ENCODE data around the gene NUP210.
"Not testable (repeated sequence)": the region's sequence is repeated elsewhere in the genome, so short reads cannot be mapped to it uniquely, and the experiment has no call there.

Gene NUP210

DNA sequence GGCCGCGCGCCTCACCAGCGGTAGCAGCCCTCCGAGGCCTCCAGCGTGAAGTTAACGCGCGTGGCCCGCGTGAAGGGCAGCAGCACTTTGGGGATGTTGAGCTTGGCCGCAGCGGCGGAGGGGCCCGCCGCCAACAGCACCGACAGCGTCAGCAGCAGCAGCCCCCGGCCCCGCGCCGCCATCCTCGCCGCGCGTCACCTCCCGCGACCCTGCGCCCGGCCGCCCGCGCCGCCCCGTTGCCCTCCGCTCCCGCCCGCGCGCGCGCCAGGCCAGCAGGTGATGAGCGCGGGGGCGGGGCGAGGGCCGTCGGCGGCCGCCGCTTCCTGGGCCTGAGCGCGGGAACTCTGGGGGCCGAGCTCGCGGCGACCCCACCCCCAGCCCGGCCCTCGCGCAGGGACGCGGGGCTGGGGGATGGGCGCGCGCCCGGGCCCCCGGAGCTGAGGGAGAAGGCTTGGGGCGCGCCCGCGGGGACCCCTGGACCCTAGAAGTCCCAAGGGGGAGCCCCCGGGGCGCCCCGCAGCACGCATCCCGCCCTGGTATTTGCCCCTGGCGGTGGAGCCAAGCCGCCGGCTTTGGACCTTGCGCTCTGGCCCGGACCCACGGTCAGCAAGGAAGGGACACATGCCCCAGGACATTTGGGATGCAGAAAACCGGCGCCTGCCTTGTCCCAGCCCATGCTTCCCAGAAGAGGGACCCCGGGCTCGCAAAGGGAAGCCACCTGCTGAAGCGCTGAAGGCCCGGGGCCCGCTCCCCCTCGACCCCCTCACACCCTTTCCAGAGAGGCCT lies at the start of gene NUP210:
TSS of gene NUP210 (minus strand) at position 278 of the 786 bp plus-strand sequence. CDS start at position 182, 96 bp downstream.
- DNase-seq: peak; percentile 56

DNA sequence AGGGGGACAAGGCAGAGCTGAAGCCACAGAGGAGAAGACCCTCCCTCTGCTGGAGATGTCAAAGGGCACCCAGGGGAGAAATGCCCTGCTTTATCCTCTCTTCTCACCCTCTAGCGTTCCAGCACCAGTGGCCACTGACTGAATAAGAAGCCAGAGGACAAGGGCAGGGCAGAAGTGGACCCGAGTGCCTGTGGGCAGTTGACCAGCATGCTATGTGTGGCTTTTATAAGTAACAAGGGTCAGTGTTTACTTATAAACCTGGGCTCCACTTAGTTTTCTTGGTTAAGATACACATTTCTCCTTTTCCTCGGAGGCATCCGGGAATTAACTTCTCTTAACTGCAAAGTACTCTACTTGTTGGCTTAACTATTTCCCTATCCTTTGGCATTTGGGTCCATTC lies 46.7 kb upstream of the NUP210 start:
- DNase-seq: no peak

DNA sequence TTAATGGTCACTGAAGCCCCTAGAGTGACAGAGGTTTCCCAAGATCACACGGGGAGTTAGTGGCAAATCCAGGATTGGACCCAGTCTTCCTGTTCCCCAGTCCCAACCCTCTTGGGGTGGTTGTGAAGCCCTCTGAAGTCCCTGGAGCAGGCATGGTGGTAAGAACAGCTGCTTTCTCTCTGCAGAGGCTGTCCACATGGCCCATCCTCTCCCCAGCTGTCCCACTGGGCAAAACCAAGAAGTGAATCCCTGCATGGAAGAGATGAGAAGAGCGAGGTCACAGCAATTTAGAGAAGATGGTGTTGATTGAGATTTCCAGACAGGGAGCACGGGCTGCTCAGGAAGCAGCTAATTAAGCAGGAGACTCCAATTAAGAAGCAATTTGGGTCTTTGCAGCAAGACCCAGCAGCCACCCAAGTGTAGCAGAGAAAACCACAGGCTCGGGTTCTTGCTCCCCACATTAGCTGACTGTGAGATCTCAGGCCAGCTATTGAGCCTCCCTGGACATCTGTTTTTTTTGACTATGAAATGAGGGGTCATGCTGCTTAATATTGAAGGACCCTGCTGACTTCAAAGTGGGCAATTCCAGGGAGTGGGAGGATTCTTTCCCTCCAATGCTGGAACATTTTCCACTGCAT lies 45.2 kb upstream of the NUP210 start:
- DNase-seq: no peak

DNA sequence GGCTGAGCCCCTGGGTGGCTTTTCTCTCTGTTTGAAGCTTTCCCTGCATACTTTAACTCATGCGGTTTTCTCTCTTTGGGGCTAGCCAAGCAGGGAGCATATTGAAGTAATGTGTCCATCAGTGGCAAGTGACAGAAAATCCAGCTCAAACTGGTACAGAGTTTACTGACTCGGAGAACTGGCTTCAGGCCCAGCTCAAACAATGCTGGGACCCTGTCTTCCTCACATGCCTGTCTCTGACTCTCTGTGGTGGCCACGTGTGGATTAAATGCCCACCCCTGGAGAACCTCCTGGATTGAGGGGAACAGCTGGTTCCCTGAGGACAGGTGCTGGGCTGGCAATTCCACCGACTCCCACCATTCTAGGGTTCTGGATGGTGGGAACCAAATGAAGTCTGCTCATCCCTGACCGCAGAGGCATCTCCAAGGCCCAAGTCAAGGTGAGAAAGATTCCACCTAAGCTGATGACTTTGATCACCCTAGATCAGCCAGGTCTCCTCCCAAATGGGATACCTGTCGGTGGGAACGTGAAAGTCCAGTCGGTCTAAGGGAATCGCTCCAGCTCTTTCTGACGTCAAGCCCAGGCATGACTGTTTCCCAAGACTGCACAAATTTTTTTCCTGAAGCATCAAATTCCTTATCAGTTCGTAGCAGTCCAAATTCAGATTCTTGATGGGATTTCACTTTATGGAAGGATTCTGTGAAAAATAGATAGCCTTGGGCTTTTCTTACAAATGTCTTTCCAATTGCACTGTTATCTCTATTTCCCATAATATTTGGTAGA lies 43.7 kb upstream of the NUP210 start:
- DNase-seq: no peak

DNA sequence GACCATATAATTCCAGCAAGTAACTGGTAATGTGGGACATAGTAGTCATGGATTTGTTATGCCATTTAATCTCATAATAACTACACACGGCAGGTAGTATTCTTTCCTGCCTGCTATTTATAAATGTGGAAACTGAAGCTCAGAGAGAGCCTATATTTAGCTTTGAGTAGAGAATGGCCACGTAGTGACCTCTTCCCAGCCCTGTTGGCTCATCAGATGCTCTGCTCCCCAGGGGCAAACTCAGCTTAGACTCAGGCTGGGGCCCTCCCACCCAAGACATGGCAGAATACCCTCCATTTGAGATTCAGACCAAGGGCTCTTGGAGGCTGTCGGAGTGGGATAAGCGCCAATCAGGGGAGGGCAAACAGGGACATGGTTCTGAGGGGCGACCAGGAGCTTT lies 42.7 kb upstream of the NUP210 start:
- no peak for DNase-seq

DNA sequence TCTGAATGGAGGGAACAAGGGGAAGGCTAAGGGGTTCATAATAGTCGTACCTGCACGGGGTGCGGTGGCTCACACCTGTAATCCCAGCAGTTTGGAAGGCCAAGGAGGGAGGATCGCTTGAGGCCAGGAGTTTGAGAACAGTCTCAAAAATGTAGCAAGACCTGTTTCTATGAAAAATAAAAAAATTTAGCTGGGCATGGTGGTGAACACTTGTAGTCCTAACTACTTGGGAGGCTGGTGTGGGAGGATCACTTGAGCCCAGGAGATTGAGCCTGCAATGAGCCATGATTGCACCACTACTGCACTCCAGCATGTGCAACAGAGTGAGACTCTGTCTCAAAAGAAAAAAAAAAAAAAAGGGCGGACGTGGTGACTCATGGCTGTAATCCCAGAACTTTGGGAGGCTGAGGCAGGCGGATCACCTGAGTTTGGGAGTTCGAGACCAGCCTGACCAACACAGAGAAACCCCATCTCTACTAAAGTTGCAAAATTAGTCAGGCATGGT lies 42.1 kb upstream of the NUP210 start:
- DNase-seq: no peak

DNA sequence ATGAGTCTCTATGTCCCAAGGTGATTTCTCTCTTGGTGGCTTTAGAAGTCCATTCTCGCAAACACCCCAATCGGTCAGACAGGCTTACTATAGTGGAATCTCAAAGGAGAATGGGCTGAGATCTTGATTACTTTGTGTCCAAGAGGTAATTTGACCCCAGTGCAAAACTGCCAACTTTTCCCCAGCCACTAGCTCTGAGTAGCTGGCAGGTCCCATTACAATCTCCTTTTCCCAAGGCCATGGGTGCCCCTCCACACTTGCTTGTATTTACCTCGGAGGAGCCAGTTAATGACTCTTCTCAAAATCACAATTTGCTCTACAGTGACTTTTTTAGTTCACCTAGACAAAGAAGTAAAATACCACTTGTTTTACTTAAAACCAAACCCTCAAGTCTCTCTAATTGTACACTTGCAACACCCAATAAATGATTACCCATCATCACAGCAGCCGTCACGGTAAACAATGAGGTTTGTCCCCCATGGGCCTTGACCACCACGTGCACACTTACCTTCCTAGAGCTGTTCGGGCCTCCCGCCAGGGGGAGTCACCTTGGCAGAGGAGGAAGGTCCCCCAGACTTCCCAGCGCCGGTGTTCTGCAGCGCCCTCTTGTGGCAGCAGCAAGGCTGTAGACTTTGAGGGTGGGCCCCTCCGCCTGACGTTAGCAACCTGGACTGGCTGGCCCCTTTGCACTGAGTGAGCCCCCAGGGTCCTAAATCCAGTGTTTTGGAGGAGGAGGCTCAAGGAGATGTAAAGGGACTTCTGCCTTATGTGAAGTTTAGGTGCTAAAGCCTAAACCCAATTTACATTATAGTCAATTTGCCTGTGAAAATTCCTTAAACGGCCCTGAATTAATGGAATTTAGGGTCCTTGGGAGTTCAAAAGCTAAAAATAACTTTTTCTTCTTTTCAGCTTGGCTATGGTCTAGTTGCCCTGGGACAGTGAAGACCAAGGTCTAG lies 41.3 kb upstream of the NUP210 start:
- peak; percentile 80 for DNase-seq

DNA sequence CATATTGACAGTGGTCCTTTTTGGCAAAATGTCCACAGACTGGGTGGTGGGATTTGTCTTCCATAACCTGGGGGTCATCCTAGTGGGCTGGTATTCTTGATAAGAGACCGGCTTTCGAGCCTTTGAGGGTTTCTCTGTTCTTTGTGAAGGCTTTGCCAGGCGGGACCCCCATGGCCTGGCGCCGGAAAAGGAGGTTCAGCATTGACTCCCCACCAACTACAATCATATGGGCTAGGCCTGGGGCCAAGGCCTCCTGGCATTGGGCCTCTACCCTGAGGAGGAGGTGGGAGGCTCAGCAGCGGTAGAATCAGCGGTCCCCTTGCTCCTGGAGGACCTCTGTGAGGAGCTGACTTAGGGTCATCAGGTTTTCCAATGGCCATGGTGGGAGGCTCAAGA lies 40.2 kb upstream of the NUP210 start:
- DNase-seq: no peak

DNA sequence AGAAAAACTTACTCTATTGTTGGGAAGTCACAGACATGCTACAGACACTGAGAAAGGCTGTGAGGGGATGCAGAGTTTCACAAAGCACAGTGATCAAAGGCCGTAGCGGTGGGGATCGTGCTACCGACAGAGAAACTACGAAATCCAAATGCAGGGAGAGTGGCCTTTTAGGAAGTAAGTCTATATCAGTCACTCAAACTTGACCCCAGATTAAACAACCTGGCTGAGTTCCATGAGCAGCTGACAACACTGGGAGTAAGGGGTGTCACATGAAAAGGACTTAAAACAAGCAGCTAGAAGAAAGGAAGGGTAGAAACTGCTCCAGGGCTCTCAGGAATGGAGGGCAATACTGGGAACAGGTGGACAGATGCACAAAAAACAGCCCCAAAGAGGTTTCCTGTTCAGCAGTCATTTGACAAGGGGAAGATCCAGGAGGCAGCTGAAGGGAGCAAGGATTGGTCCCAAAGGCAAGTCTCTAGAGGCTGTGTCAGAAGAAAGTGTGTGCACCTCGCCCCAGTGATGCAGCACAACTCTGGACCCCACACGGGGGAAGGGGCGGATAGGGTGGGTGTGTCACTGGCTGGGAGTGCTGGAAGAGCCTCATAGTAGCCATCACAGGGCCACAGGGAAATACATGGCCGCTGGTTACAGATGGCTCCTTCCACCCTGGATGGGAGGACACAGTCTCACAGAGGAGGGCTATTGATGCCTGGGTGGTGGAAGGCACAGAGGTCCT lies 39.7 kb upstream of the NUP210 start:
- no peak for DNase-seq

DNA sequence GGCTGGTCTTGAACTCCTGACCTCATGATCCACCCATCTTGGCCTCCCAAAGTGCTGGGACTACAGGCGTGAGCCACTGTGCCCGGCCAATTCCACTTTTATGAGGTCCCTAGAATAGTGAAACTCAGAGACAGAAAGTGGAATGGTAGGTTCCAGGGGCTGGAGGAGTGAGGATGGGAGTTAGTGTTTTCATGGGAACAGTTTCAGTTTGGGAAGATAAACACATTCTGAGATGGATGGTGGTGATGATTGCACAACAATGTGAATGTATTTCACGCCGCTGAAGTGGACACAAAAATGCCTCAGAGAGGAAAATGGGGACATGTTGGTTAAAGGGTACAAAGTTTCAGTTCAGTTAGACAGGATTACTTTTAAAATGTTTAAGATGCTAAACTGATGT lies 37.5 kb upstream of the NUP210 start:
- DNase-seq: no peak

DNA sequence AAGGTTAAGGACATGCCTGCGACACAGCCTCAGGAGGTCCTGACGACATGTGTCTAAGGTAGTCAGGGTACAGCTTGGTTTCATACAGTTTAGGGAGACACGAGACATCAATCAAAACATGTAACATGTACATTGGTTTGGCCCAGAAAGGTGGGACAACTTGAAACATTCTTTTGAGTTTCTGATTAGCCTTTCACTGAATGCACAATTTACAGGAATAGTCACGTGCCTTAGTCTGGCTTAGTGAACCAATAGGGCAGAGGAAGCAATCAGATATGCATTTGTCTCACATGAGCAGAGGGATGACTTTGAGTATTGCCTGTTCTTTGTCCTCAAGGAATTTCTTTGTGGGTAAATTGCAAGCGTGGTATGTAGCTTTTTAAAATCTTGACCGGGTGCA lies 35.5 kb upstream of the NUP210 start:
- no peak for DNase-seq

DNA sequence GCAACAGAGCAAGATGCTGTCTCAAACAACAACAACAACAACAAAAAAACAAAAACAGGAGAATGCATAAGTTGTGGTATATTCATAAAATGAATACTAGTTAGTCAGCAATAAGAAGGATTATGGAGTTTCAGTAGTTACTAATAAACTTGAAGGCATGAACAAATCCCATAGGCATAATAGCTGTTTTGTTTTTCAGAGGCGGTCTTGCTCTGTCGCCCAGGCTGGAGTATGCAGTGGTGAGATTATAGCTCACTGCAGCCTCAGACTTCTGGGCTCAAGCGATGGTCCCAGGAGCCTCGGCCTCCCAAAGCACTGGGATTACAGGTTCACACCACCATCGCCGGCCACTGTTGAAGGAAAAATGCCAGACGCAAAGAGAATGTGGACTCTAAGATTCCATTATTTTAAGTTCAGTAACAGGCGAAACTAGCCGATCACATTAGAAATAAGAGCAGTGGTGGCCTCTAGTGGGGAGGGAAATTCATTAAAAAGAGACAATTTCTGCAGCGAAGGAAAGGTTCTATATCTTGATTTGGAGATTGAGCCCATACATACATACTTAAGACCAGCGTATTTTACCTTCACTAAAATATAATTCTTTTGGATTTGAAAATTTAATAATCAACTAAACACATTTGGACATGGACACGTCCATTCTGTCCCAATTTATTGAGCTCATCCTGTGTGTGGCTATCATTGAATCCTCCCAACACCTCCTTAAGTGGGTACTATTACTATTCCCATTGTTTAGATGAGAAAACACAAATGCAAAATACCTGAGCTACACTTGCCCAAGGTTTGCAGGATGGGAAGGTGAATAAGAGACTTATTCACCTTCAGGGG lies 32.6 kb upstream of the NUP210 start:
- DNase-seq: peak; percentile 70

DNA sequence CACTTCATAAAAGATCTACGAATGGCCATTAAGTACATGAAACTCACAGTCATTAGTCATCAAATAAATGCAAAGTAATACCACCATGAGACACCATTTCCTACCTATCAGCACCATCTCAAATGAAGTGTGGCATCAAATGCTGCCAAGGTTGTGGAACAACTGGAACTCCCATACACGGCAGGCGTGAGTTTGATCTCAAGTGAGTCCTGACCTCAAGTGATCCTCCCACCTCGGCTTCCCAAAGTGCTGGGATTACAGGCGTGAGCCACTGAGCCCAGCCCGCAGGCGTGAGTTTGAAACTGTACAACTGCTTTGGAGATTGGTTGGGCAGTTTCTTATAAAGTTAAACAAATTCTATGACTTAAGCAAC lies 31.2 kb upstream of the NUP210 start:
- peak; percentile 36 for DNase-seq

DNA sequence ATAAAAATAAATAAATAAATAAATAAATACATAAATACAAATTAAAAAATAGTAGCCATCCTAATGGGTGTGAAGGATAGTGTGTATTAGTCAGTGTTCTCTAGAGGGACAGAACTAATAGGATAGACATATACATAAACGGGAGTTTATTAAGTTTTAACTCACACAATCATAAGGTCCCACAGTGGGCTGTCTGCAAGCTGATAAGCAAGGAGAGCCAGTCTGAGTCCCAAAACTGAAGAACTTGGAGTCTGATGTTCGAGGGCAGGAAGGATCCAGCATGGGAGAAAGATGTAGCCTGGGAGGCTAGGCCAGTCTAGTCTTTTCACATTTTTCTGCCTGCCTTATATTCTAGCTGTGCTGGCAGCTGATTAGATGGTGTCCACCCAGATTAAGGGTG lies 22.8 kb upstream of the NUP210 start:
- not testable (repeated sequence) for DNase-seq

DNA sequence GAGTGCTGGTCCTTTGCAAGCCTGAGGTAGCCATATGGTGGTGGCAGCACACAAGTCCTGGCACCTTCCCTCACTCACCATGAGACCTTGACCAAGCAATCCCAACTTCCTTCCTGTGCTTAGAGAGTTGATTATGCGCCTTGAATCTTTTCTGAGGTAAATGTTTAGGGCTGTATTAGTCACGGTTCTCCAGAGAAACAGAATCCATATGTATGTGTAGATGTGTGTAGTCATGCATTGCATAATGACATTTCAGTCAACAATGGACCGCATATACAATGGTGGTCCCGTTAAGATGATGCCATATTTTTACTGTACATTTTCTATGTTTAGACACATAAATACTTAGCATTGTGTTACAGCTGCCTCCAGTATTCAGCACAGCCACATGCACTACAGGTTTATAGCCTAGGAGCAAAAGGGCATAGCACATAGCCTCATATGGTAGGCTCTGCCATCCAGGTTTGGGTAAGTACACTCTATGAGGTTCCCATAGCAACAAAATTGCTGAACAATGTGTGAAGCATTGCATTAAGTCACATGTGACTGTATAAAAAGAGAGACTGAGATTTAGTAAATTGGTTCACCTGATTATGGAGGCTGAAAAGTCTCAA lies 20.2 kb upstream of the NUP210 start:
- DNase-seq: no peak

DNA sequence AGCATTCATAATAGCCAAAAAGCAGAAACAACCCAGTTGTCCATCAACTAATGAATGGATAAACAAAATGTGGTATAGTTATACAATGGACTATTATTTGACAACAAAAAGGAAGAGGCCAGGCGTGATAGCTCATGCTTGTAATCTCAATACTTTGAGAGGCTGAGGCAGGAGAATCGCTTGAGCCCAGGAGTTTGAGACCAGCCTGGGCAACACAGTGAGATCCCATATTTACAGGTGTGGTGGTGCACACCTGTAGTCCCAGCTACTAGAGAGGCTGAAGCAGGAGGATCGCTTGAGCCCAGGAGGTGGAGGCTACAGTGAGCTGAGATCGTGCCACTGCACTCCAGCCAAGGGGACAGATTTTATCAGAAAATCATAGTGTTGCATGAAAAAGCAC lies 16.1 kb upstream of the NUP210 start:
- not testable (repeated sequence) for DNase-seq

DNA sequence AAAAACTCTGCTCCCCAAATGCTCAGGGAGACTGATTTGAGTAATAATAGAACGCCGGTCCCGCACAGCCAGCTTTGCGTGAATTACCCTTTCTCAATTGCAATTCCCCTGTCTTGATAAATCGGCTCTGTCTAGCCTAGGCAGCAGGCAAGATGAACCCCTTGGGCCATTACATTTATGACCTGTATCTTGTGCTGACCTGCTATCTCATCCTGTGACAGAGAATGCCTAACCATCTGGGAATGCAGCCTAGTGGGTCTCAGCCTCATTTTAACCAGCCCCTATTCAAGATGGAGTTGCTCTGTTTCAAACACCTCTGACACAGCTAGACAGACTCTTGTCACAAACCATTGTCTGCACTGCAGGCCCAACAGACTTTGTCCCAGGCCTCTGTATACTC lies 13.8 kb upstream of the NUP210 start:
- no peak for DNase-seq

DNA sequence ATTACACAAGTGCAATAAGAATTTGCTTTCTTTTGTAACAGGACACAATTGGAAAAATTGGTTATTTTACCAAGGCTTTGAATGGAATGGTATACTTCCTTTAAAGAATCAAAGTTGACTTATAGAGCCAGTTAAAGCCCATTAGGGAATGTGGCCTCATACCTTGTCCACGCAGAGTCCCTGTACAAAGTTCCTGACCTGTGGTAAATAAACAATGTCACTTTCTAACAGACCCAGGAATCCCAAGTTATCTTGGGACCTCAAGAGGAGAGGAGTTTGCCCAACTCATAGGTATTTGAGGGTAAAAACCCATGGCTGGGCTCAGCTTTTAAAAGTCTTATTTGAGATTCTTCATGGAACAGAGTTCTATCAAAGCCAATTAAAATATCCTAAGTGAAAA lies 12.0 kb upstream of the NUP210 start:
- no peak for DNase-seq

DNA sequence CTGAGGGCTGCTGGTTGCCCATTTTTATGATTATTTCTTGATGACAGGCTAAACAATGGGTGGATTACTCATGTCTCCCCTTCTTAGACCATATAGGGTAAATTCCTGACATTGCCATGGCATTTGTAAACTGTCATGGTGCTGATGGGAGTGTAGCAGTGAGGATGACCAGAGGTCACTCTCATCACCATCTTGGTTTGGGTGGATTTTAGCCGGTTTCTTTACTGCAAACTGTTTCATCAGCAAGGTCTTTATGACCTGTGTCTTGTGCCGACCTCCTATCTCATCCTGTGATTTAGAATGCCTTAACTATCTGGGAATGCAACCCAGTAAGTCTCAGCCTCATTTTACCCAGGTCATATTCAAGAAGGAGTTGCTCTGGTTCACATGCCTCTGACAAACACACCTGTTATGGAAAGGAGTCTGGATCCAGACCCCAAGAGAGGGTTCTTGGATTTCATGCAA lies 10.3 kb upstream of the NUP210 start:
- DNase-seq: not testable (repeated sequence)

DNA sequence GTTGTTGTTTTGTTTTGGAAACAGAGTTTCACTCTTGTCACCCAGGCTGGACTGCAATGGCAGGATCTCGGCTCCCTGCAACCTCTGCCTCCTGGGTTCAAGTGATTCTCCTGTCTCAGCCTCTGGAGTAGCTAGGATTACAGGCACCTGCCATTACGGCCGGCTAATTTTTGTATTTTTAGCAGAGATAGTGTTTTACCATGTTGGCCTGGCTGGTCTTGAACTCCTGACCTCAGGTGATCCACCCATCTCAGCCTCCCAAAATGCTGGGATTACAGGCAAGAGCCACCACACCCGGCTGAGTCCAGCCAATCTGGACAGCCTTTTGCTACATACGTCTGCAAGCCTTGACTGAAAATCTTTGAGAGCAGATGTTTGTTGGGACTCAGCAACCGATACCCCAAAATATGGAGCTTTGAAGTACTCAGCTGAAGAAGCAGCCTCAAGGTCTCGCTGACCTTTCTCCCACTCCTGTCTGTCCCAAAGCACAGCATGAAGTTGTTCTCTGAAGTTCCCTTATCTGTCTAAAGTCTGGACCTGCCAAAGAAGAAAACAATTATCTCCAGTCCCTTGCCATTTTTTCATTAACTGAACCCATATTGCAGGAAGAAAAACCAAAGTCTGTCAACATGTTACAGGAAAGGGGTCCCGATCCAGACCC lies 9.6 kb upstream of the NUP210 start:
- DNase-seq: no peak

All from CD4-positive, alpha-beta T cell treated with Interleukin-12 subunit alpha and Interleukin-12 subunit beta, for 1 hour (primary cell).